ENCODE measurements around the gene DPP10.
A peak's percentile ranks its signal among the peaks of the same experiment; 100 is the strongest.

DNA sequence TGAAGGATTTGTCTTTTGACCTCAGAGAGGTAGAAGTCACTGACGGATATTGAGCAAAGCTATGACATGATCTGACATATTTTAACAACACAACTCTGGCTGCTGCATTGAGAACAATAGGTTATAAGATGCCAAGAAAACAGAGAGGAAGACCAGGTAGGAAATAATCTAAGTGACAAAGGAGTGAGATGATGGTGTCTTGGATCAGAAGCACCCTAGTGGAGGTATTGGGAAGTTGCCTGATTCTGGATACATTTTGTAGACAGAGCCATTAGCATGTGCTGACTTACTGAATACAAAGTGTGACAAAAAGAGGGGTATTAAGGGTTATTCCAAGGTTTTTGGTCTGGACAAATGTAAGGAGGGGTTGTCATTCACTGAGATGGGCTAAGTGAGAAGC lies 1438.1 kb downstream of the DPP10 start:
- TF ChIP-seq, protein P1, sequence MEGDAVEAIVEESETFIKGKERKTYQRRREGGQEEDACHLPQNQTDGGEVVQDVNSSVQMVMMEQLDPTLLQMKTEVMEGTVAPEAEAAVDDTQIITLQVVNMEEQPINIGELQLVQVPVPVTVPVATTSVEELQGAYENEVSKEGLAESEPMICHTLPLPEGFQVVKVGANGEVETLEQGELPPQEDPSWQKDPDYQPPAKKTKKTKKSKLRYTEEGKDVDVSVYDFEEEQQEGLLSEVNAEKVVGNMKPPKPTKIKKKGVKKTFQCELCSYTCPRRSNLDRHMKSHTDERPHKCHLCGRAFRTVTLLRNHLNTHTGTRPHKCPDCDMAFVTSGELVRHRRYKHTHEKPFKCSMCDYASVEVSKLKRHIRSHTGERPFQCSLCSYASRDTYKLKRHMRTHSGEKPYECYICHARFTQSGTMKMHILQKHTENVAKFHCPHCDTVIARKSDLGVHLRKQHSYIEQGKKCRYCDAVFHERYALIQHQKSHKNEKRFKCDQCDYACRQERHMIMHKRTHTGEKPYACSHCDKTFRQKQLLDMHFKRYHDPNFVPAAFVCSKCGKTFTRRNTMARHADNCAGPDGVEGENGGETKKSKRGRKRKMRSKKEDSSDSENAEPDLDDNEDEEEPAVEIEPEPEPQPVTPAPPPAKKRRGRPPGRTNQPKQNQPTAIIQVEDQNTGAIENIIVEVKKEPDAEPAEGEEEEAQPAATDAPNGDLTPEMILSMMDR (conservative IDR thresholded peaks at IDR 0.05; ENCODE audit: low read depth, low read length), result peak; percentile 33
- TF ChIP-seq EZH2phosphoT487 (IDR thresholded peaks at IDR 0.05; ENCODE audit: borderline replicate concordance, low read length), result no peak

All from PC-3 (cell line).